ENCODE measurements around the gene CNST.

The CNST gene

GRCh38 chr1:246572785-246573184, 6.5 kb downstream of the CNST start:
- H3K9ac ChIP-seq (ENCODE audit: low read length) = no peak overlapping the region
- no peaks in the 10 kb centered on the region for H3K9me3 ChIP-seq (ENCODE audit: control insufficient read depth, insufficient read depth, low read depth, low read length)
- H3K4me3 ChIP-seq (ENCODE audit: low read depth, low read length) = no peak overlapping the region
- no peaks in the 10 kb centered on the region for H3K36me3 ChIP-seq (ENCODE audit: control insufficient read depth, insufficient read depth, low read length)
- no peaks in the 10 kb centered on the region for H3K4me1 ChIP-seq (ENCODE audit: control insufficient read depth, insufficient read depth, low read length)
- no peak overlapping the region for H3K27ac ChIP-seq (ENCODE audit: low read depth, low read length)
- H3K27me3 ChIP-seq (ENCODE audit: control insufficient read depth, insufficient read depth, low read length) = no peaks in the 10 kb centered on the region

GRCh38 chr1:246573491-246573890, 7.2 kb downstream of the CNST start:
- Histone ChIP-seq H3K9me3 (ENCODE audit: control insufficient read depth, insufficient read depth, low read depth, low read length) (no peaks in the 10 kb centered on the region), H3K36me3 (ENCODE audit: control insufficient read depth, insufficient read depth, low read length) (no peaks in the 10 kb centered on the region), H3K4me3 (ENCODE audit: low read depth, low read length) (no peak overlapping the region), H3K27ac (ENCODE audit: low read depth, low read length) (no peak overlapping the region), H3K9ac (ENCODE audit: low read length) (no peak overlapping the region), H3K27me3 (ENCODE audit: control insufficient read depth, insufficient read depth, low read length) (no peaks in the 10 kb centered on the region), H3K4me1 (ENCODE audit: control insufficient read depth, insufficient read depth, low read length) (no peaks in the 10 kb centered on the region)

GRCh38 chr1:246576709-246577032, 10.4 kb downstream of the CNST start:
- Histone ChIP-seq H3K9ac (ENCODE audit: low read length) (no peak overlapping the region), H3K27ac (ENCODE audit: low read depth, low read length) (no peak overlapping the region), H3K27me3 (ENCODE audit: control insufficient read depth, insufficient read depth, low read length) (no peaks in the 10 kb centered on the region), H3K4me1 (ENCODE audit: control insufficient read depth, insufficient read depth, low read length) (no peaks in the 10 kb centered on the region), H3K9me3 (ENCODE audit: control insufficient read depth, insufficient read depth, low read depth, low read length) (no peaks in the 10 kb centered on the region), H3K36me3 (ENCODE audit: control insufficient read depth, insufficient read depth, low read length) (no peaks in the 10 kb centered on the region), H3K4me3 (ENCODE audit: low read depth, low read length) (no peak overlapping the region)

GRCh38 chr1:246577082-246577719, 10.9 kb downstream of the CNST start:
- H3K4me3 ChIP-seq (ENCODE audit: low read depth, low read length) = no peak overlapping the region
- H3K4me1 ChIP-seq (ENCODE audit: control insufficient read depth, insufficient read depth, low read length) = no peaks in the 10 kb centered on the region
- H3K27me3 ChIP-seq (ENCODE audit: control insufficient read depth, insufficient read depth, low read length) = no peaks in the 10 kb centered on the region
- no peak overlapping the region for H3K9ac ChIP-seq (ENCODE audit: low read length)
- H3K27ac ChIP-seq (ENCODE audit: low read depth, low read length) = no peak overlapping the region
- H3K9me3 ChIP-seq (ENCODE audit: control insufficient read depth, insufficient read depth, low read depth, low read length) = no peaks in the 10 kb centered on the region
- no peaks in the 10 kb centered on the region for H3K36me3 ChIP-seq (ENCODE audit: control insufficient read depth, insufficient read depth, low read length)

GRCh38 chr1:246577720-246578106, 11.5 kb downstream of the CNST start:
- Histone ChIP-seq H3K27me3 (ENCODE audit: control insufficient read depth, insufficient read depth, low read length) (no peaks in the 10 kb centered on the region), H3K27ac (ENCODE audit: low read depth, low read length) (no peak overlapping the region), H3K9me3 (ENCODE audit: control insufficient read depth, insufficient read depth, low read depth, low read length) (no peaks in the 10 kb centered on the region), H3K9ac (ENCODE audit: low read length) (no peak overlapping the region), H3K4me1 (ENCODE audit: control insufficient read depth, insufficient read depth, low read length) (no peaks in the 10 kb centered on the region), H3K36me3 (ENCODE audit: control insufficient read depth, insufficient read depth, low read length) (no peaks in the 10 kb centered on the region), H3K4me3 (ENCODE audit: low read depth, low read length) (no peak overlapping the region)

- no peaks in the 10 kb centered on the region for H3K9me3 ChIP-seq (ENCODE audit: control insufficient read depth, insufficient read depth, low read depth, low read length)
- no peaks in the 10 kb centered on the region for H3K27me3 ChIP-seq (ENCODE audit: control insufficient read depth, insufficient read depth, low read length)
- no peak overlapping the region for H3K9ac ChIP-seq (ENCODE audit: low read length)
- peaks cover 4% of the 10 kb centered on the region; the same call in 1 of the 2 replicates for H3K36me3 ChIP-seq (ENCODE audit: control insufficient read depth, insufficient read depth, low read length)
- no peak overlapping the region for H3K4me3 ChIP-seq (ENCODE audit: low read depth, low read length)
- no peak overlapping the region for H3K27ac ChIP-seq (ENCODE audit: low read depth, low read length)
- H3K4me1 ChIP-seq (ENCODE audit: control insufficient read depth, insufficient read depth, low read length) = no peaks in the 10 kb centered on the region
These were observed 13.6 kb downstream of the CNST start for GRCh38 chr1:246579818-246580217.

- Histone ChIP-seq H3K27ac (ENCODE audit: low read depth, low read length) (no peak overlapping the region), H3K4me1 (ENCODE audit: control insufficient read depth, insufficient read depth, low read length) (no peaks in the 10 kb centered on the region), H3K4me3 (ENCODE audit: low read depth, low read length) (no peak overlapping the region), H3K9ac (ENCODE audit: low read length) (no peak overlapping the region), H3K36me3 (ENCODE audit: control insufficient read depth, insufficient read depth, low read length) (peaks cover 4% of the 10 kb centered on the region; the same call in 1 of the 2 replicates), H3K9me3 (ENCODE audit: control insufficient read depth, insufficient read depth, low read depth, low read length) (no peaks in the 10 kb centered on the region), H3K27me3 (ENCODE audit: control insufficient read depth, insufficient read depth, low read length) (no peaks in the 10 kb centered on the region)
These were observed 14.5 kb downstream of the CNST start for GRCh38 chr1:246580497-246581370.

GRCh38 chr1:246582301-246583055, 16.2 kb downstream of the CNST start:
- Histone ChIP-seq H3K27me3 (ENCODE audit: control insufficient read depth, insufficient read depth, low read length) (no peaks in the 10 kb centered on the region), H3K9ac (ENCODE audit: low read length) (no peak overlapping the region), H3K9me3 (ENCODE audit: control insufficient read depth, insufficient read depth, low read depth, low read length) (no peaks in the 10 kb centered on the region), H3K27ac (ENCODE audit: low read depth, low read length) (no peak overlapping the region), H3K4me1 (ENCODE audit: control insufficient read depth, insufficient read depth, low read length) (no peaks in the 10 kb centered on the region), H3K36me3 (ENCODE audit: control insufficient read depth, insufficient read depth, low read length) (peaks cover 4% of the 10 kb centered on the region; the same call in 1 of the 2 replicates), H3K4me3 (ENCODE audit: low read depth, low read length) (no peak overlapping the region)

- Histone ChIP-seq H3K4me1 (ENCODE audit: control insufficient read depth, insufficient read depth, low read length) (no peaks in the 10 kb centered on the region), H3K4me3 (ENCODE audit: low read depth, low read length) (no peak overlapping the region), H3K9ac (ENCODE audit: low read length) (no peak overlapping the region), H3K27ac (ENCODE audit: low read depth, low read length) (no peak overlapping the region), H3K9me3 (ENCODE audit: control insufficient read depth, insufficient read depth, low read depth, low read length) (no peaks in the 10 kb centered on the region), H3K27me3 (ENCODE audit: control insufficient read depth, insufficient read depth, low read length) (no peaks in the 10 kb centered on the region), H3K36me3 (ENCODE audit: control insufficient read depth, insufficient read depth, low read length) (peaks cover 4% of the 10 kb centered on the region; the same call in 1 of the 2 replicates)
These were observed 16.8 kb downstream of the CNST start for GRCh38 chr1:246583056-246583440.

GRCh38 chr1:246583448-246584185, 17.4 kb downstream of the CNST start:
- Histone ChIP-seq H3K4me3 (ENCODE audit: low read depth, low read length) (no peak overlapping the region), H3K27me3 (ENCODE audit: control insufficient read depth, insufficient read depth, low read length) (no peaks in the 10 kb centered on the region), H3K27ac (ENCODE audit: low read depth, low read length) (no peak overlapping the region), H3K36me3 (ENCODE audit: control insufficient read depth, insufficient read depth, low read length) (peaks cover 4% of the 10 kb centered on the region; the same call in 1 of the 2 replicates), H3K4me1 (ENCODE audit: control insufficient read depth, insufficient read depth, low read length) (no peaks in the 10 kb centered on the region), H3K9ac (ENCODE audit: low read length) (no peak overlapping the region), H3K9me3 (ENCODE audit: control insufficient read depth, insufficient read depth, low read depth, low read length) (no peaks in the 10 kb centered on the region)

Measured in HUES6 (cell line).